HepG2 (cell line): ENCODE data around the gene ARMH2. TPM values are rescaled to one million over a fixed set of nuclear protein-coding genes. Genes with fewer than 3 reads are reported as not detected.

Source experiments
- EED ChIP-seq: sonication (generic); formaldehyde crosslinking; IDR thresholded peaks from 2 replicates; pipeline ENCODE4 v1.5.0; 2020; ENCODE audit warnings: mild to moderate bottlenecking, missing genetic modification reagents
- FOXK1 ChIP-seq: sonication (generic); formaldehyde crosslinking; IDR thresholded peaks from 2 replicates; pipeline ENCODE4 v1.4.0; 2020; ENCODE audit warnings: low read depth, missing genetic modification reagents, borderline replicate concordance
- GFI1 ChIP-seq: sonication (generic); formaldehyde crosslinking; IDR thresholded peaks from 2 replicates; pipeline ENCODE4 v1.5.0; 2020; ENCODE audit warnings: missing genetic modification reagents, mild to moderate bottlenecking, borderline replicate concordance
- GTF3A ChIP-seq: sonication (generic); formaldehyde crosslinking; conservative IDR thresholded peaks from 2 replicates; pipeline ENCODE4 v1.4.0; 2020; ENCODE audit warnings: mild to moderate bottlenecking, missing genetic modification reagents
- HMG20B ChIP-seq: conservative IDR thresholded peaks from 2 replicates; pipeline ENCODE4 v1.6.1; 2016; ENCODE audit warnings: missing genetic modification reagents, missing compliant biosample characterization
- MED1 ChIP-seq: sonication (generic); formaldehyde crosslinking; IDR thresholded peaks from 2 replicates; pipeline ENCODE4 v1.4.0; 2020; ENCODE audit warnings: missing genetic modification reagents
- MIER2 ChIP-seq: IDR thresholded peaks from 2 replicates; pipeline ENCODE4 v1.6.1; 2016; ENCODE audit warnings: missing biosample characterization, missing genetic modification reagents
- NFE2 ChIP-seq: sonication (generic); formaldehyde crosslinking; IDR thresholded peaks from 2 replicates; pipeline ENCODE4 v1.4.0; 2020; ENCODE audit warnings: missing genetic modification reagents
- PLRG1 ChIP-seq: fragments of 450-650 bp; conservative IDR thresholded peaks from 2 replicates; pipeline ENCODE4 v1.6.1; 2016
- PPARG ChIP-seq: conservative IDR thresholded peaks from 2 replicates; pipeline ENCODE4 v1.6.1; 2016; ENCODE audit warnings: missing biosample characterization, missing genetic modification reagents
- SAP130 ChIP-seq: IDR thresholded peaks from 2 replicates; pipeline ENCODE4 v1.6.1; 2016; ENCODE audit warnings: low read depth
- TAF1 ChIP-seq: sonication (generic); formaldehyde crosslinking; IDR thresholded peaks from 2 replicates; pipeline ENCODE4 v1.4.0; 2020; ENCODE audit warnings: missing genetic modification reagents
- THAP9 ChIP-seq: sonication (generic); formaldehyde crosslinking; IDR thresholded peaks from 2 replicates; pipeline ENCODE4; 2020; ENCODE audit warnings: missing genetic modification reagents, mild to moderate bottlenecking, borderline replicate concordance
- ZKSCAN1 ChIP-seq: fragments of 150-350 bp; IDR thresholded peaks from 2 replicates; pipeline ENCODE4 v1.6.1; 2014; ENCODE audit warnings: low read length
- ZNF546 ChIP-seq: sonication (generic); formaldehyde crosslinking; conservative IDR thresholded peaks from 2 replicates; pipeline ENCODE4 v1.8.1; 2023; ENCODE audit warnings: mild to moderate bottlenecking, missing genetic modification reagents
- ZNF567 ChIP-seq: sonication (generic); formaldehyde crosslinking; IDR thresholded peaks from 2 replicates; pipeline ENCODE4 v1.8.1; 2023; ENCODE audit warnings: mild to moderate bottlenecking, missing genetic modification reagents, borderline replicate concordance
- ZNF773 ChIP-seq: sonication (generic); formaldehyde crosslinking; IDR thresholded peaks from 2 replicates; pipeline ENCODE4 v1.4.0; 2020; ENCODE audit warnings: missing genetic modification reagents, borderline replicate concordance
- ZNF790 ChIP-seq: sonication (generic); formaldehyde crosslinking; IDR thresholded peaks from 2 replicates; pipeline ENCODE4 v1.8.0; 2022; ENCODE audit warnings: missing genetic modification reagents, mild to moderate bottlenecking, borderline replicate concordance
- ZZZ3 ChIP-seq: sonication (generic); formaldehyde crosslinking; IDR thresholded peaks from 2 replicates; pipeline ENCODE4 v1.4.0; 2020; ENCODE audit warnings: missing genetic modification reagents, mild to moderate bottlenecking, borderline replicate concordance
- polyA plus RNA-seq, 8 experiments: library from polyadenylated mRNA; depleted of rRNA in 3 of 8; stranded (reverse) in 7 of 8; unstranded in 1 of 8; fragments of >200 nt; fragmentation: Illumina TruSeq in 4 of 8; extraction: Trizol in 4 of 8; gene quantifications; 2 replicates each; pipeline versions ENCODE4 v1.2.1 to v1.2.3, GENCODE V29; 2011 to 2016; ENCODE audit warnings: low read depth in 4 of 8, missing spikeins in 1 of 8, mixed read lengths in 1 of 8; ENCODE audit not compliant: insufficient read depth in 1 of 8
- total RNA-seq, 5 experiments: library from RNA; depleted of rRNA; stranded (reverse); fragments of >200 nt; fragmentation: Illumina TruSeq; extraction: Trizol; gene quantifications; 2 replicates each; pipeline ENCODE4 v1.2.3, GENCODE V29; 2016; ENCODE audit warnings: low read depth in 1 of 5
- TF ChIP-seq, protein P1 (sequence below): sonication (generic); formaldehyde crosslinking; IDR thresholded peaks from 2 replicates; pipeline ENCODE4 v1.4.0; 2020; ENCODE audit warnings: mild to moderate bottlenecking, missing genetic modification reagents, borderline replicate concordance
- TF ChIP-seq, protein P2 (sequence below): sonication (generic); formaldehyde crosslinking; IDR thresholded peaks from 2 replicates; pipeline ENCODE4 v1.4.0; 2020; ENCODE audit warnings: missing genetic modification reagents, mild to moderate bottlenecking, borderline replicate concordance

The ARMH2 gene
- total and polyA plus RNA-seq, 2 of the 13 experiments (the other 11 are each of a cell fraction or from before 2014, with no cell fraction given) = not detected

DNA sequence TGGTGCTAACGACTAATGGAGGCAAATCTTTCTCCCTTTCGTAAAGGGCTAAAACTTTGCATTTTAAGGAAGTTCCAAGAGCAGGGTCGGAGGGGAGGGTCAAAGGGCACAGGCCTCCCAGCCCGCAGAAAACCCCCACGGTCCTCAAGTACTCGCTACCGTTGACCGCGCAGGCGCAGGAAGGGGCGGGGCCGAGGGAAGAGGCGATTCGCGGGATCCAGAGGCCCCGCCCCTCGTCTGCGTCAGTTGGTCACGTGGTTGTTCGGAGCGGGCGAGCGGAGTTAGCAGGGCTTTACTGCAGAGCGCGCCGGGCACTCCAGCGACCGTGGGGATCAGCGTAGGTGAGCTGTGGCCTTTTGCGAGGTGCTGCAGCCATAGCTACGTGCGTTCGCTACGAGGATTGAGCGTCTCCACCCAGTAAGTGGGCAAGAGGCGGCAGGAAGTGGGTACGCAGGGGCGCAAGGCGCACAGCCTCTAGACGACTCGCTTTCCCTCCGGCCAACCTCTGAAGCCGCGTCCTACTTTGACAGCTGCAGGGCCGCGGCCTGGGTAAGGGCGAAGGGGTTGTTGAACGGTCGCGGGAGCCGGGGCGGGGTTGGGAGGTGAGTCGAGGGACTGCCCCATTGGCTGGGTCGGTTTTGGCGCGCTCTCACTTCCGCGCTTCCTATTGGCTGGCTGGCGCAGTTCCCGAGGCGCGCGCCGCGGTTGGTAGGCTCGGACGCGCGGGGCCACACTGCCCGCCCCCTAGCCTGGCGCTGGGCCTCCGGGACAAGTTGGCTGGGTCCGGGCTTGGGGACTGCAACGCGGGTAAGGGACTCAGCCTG lies 23.8 kb downstream of the ARMH2 start, which contains the start of gene GMNN (continued):
- TF ChIP-seq, protein P1, sequence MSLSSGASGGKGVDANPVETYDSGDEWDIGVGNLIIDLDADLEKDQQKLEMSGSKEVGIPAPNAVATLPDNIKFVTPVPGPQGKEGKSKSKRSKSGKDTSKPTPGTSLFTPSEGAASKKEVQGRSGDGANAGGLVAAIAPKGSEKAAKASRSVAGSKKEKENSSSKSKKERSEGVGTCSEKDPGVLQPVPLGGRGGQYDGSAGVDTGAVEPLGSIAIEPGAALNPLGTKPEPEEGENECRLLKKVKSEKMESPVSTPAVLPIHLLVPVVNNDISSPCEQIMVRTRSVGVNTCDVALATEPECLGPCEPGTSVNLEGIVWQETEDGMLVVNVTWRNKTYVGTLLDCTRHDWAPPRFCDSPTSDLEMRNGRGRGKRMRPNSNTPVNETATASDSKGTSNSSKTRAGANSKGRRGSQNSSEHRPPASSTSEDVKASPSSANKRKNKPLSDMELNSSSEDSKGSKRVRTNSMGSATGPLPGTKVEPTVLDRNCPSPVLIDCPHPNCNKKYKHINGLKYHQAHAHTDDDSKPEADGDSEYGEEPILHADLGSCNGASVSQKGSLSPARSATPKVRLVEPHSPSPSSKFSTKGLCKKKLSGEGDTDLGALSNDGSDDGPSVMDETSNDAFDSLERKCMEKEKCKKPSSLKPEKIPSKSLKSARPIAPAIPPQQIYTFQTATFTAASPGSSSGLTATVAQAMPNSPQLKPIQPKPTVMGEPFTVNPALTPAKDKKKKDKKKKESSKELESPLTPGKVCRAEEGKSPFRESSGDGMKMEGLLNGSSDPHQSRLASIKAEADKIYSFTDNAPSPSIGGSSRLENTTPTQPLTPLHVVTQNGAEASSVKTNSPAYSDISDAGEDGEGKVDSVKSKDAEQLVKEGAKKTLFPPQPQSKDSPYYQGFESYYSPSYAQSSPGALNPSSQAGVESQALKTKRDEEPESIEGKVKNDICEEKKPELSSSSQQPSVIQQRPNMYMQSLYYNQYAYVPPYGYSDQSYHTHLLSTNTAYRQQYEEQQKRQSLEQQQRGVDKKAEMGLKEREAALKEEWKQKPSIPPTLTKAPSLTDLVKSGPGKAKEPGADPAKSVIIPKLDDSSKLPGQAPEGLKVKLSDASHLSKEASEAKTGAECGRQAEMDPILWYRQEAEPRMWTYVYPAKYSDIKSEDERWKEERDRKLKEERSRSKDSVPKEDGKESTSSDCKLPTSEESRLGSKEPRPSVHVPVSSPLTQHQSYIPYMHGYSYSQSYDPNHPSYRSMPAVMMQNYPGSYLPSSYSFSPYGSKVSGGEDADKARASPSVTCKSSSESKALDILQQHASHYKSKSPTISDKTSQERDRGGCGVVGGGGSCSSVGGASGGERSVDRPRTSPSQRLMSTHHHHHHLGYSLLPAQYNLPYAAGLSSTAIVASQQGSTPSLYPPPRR (CRISPR knock-in tag) = peak; percentile 83; the same call in 1 of the 2 replicates
- TF ChIP-seq GFI1 (CRISPR knock-in tag) (peak; percentile 84; the same call in 1 of the 2 replicates), ZNF773 (no peak), ZZZ3 (CRISPR knock-in tag) (peak; percentile 68), ZKSCAN1 (peak; percentile 62; the same call in 1 of the 2 replicates), PPARG (no peak; the same call in none of the 2 replicates), ZNF546 (peak; percentile 97; the same call in 1 of the 2 replicates), ZNF790 (CRISPR knock-in tag) (0 out of 2 replicates have a peak, but pooled peaks have one; percentile 20), MED1 (peak; percentile 73), MIER2 (CRISPR knock-in tag) (0 out of 2 replicates have a peak, but pooled peaks have one; percentile 20), FOXK1 (CRISPR knock-in tag) (peak; percentile 69; the same call in 1 of the 2 replicates), SAP130 (CRISPR knock-in tag) (peak; percentile 99), TAF1 (CRISPR knock-in tag) (peak; percentile 99), GTF3A (peak; percentile 99), THAP9 (peak; percentile 92), ZNF567 (CRISPR knock-in tag) (no peak; the same call in 1 of the 2 replicates), HMG20B (CRISPR knock-in tag) (peak; percentile 31; the same call in 1 of the 2 replicates), EED (peak; percentile 99), PLRG1 (no peak), NFE2 (peak; percentile 52; the same call in 1 of the 2 replicates)
- TF ChIP-seq, protein P2, sequence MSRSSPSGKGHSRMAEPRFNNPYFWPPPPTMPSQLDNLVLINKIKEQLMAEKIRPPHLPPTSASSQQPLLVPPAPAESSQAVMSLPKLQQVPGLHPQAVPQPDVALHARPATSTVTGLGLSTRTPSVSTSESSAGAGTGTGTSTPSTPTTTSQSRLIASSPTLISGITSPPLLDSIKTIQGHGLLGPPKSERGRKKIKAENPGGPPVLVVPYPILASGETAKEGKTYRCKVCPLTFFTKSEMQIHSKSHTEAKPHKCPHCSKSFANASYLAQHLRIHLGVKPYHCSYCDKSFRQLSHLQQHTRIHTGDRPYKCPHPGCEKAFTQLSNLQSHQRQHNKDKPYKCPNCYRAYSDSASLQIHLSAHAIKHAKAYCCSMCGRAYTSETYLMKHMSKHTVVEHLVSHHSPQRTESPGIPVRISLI (CRISPR knock-in tag) = peak; percentile 51; the same call in 1 of the 2 replicates
